Bronchial epithelial cell (primary cell): ENCODE measurements around the gene CBLL2. TPM values are rescaled to one million over a fixed set of nuclear protein-coding genes. Genes with fewer than 3 reads are reported as not detected.
"Not testable (repeated sequence)": the region's sequence is repeated elsewhere in the genome, so short reads cannot be mapped to it uniquely, and the experiment has no call there.

Experiments used
- DNase-seq: peaks from one replicate; pipeline ENCODE4 v3.0.0-alpha.2; 2010; ENCODE audit warnings: low read depth
- FAIRE-seq: peaks from 2 replicates; lab custom pipeline; 2011; peaks lifted over from hg19 to GRCh38; lab: Jason Lieb, UNC
- H3K27me3 ChIP-seq: 2 replicates; pipeline ENCODE4 v1.5.1; 2011; ENCODE audit warnings: low read length; ENCODE audit not compliant: control insufficient read depth, insufficient read depth
- H3K36me3 ChIP-seq: 2 replicates; pipeline ENCODE4 v1.5.1; 2011; ENCODE audit warnings: low read length; ENCODE audit not compliant: control insufficient read depth, insufficient read depth
- H3K4me3 ChIP-seq: 2 replicates; pipeline ENCODE4 v1.5.1; 2011; ENCODE audit warnings: mild to moderate bottlenecking, low read depth, low read length, control low read depth
- CTCF ChIP-seq: IDR thresholded peaks from 2 replicates; pipeline ENCODE4 v1.5.1; 2011; ENCODE audit warnings: mild to moderate bottlenecking, moderate library complexity, low read length, control low read depth, inconsistent platforms; ENCODE audit not compliant: insufficient read depth, severe bottlenecking
- total RNA-seq: library from RNA; depleted of rRNA; stranded (reverse); fragments of >200 nt; gene quantifications from 2 replicates; pipeline ENCODE4 v1.2.1, GENCODE V29; 2014

Gene CBLL2
- total RNA-seq, 1 donor from 2014 or later: not detected

- DNase-seq: no peak
- Histone ChIP-seq H3K27me3 (no peaks in the 10 kb centered on the region), H3K4me3 (no peak overlapping the region), H3K36me3 (no peaks in the 10 kb centered on the region)
- no peak for TF ChIP-seq CTCF
- FAIRE-seq: no peak
Measured at GRCh38 chrX:22249371-22249770, 23.3 kb upstream of the CBLL2 start.

- TF ChIP-seq CTCF: no peak
- Histone ChIP-seq H3K4me3 (no peak overlapping the region), H3K27me3 (no peaks in the 10 kb centered on the region), H3K36me3 (no peaks in the 10 kb centered on the region)
- DNase-seq: no peak
- no peak for FAIRE-seq
Measured at GRCh38 chrX:22268706-22269105, 4.0 kb upstream of the CBLL2 start.

- H3K27me3 ChIP-seq: no peaks in the 10 kb centered on the region
- no peaks in the 10 kb centered on the region for H3K36me3 ChIP-seq
- no peak for TF ChIP-seq CTCF
- no peak overlapping the region for H3K4me3 ChIP-seq
- DNase-seq: no peak
- no peak for FAIRE-seq
Measured at GRCh38 chrX:22273714-22274317, 1.1 kb downstream of the CBLL2 start.

GRCh38 chrX:22276781-22277180 lies 4.1 kb downstream of the CBLL2 start:
- no peaks in the 10 kb centered on the region for H3K36me3 ChIP-seq
- FAIRE-seq (no peak), DNase-seq (peak; percentile 22)
- H3K27me3 ChIP-seq: no peaks in the 10 kb centered on the region
- no peak overlapping the region for H3K4me3 ChIP-seq
- no peak for TF ChIP-seq CTCF

GRCh38 chrX:22278375-22278774 lies 5.7 kb downstream of the CBLL2 start:
- DNase-seq (peak; percentile 12), FAIRE-seq (no peak)
- Histone ChIP-seq H3K27me3 (no peaks in the 10 kb centered on the region), H3K4me3 (no peak overlapping the region), H3K36me3 (no peaks in the 10 kb centered on the region)
- peak; percentile 21 for TF ChIP-seq CTCF

GRCh38 chrX:22289209-22289608 lies 16.5 kb downstream of the CBLL2 start:
- not testable (repeated sequence) for DNase-seq, H3K36me3 ChIP-seq, H3K4me3 ChIP-seq, FAIRE-seq, H3K27me3 ChIP-seq
